Ovary (tissue), 9 donors: Measurements from ENCODE around the gene RPS17. TPM values are rescaled to one million over a fixed set of nuclear protein-coding genes. Genes with fewer than 3 reads are reported as not detected.

Experiments used
- DNase-seq, 5 donors: peaks; one replicate each; pipeline ENCODE4 v3.0.0-alpha.2; 2019 to 2020
- H3K27ac ChIP-seq, 2 donors: fragments of 200-600 bp; one replicate each; pipeline versions ENCODE4 v1.5.1 to v1.8.0; 2019 to 2022
- H3K27me3 ChIP-seq: fragments of 200-600 bp; one replicate; pipeline ENCODE4 v1.8.0; 2022
- H3K36me3 ChIP-seq: fragments of 200-600 bp; sonication (generic); one replicate; pipeline ENCODE4 v1.5.1; 2019
- H3K4me1 ChIP-seq: one replicate; pipeline ENCODE4 v1.8.1; 2013; ENCODE audit warnings: mild to moderate bottlenecking, moderate library complexity; ENCODE audit not compliant: insufficient read depth
- H3K4me3 ChIP-seq: fragments of 200-600 bp; sonication (generic); one replicate; pipeline ENCODE4 v1.5.1; 2017
- H3K9me3 ChIP-seq, 2 donors: fragments of 200-600 bp in 1 of 2; sonication (generic) in 1 of 2; one replicate each; pipeline versions ENCODE4 v1.5.1 to v1.8.1; 2013 to 2019; ENCODE audit warnings: mild to moderate bottlenecking in 1 of 2, moderate library complexity in 1 of 2
- CTCF ChIP-seq, 3 donors: fragments of 450-650 bp in 2 of 3; fragments of 200-600 bp in 1 of 3; IDR thresholded peaks; one replicate each; pipeline versions ENCODE4 v1.5.1 to v1.8.0; 2016 to 2022; ENCODE audit warnings: antibody characterized with exemption in 3 of 3, mild to moderate bottlenecking in 1 of 3
- EP300 ChIP-seq: sonication (generic); formaldehyde crosslinking; IDR thresholded peaks from one replicate; pipeline ENCODE4 v1.6.1; 2017; ENCODE audit warnings: antibody characterized with exemption
- POLR2A ChIP-seq: fragments of 450-650 bp; IDR thresholded peaks from one replicate; pipeline ENCODE4 v1.6.1; 2017; ENCODE audit warnings: antibody characterized with exemption, mild to moderate bottlenecking, moderate library complexity
- WGBS, 3 donors: extraction: QIAGEN DNeasy Blood & Tissue Kit in 1 of 3; methylation state at CpG; one replicate each; pipeline versions ENCODE4 v1.1.5 to v1.1.7; 2013 to 2017; 5-methylcytosine and 5-hydroxymethylcytosine counted together
- intact Hi-C, 4 donors: fragments of 100-400 bp; cut with DNase I; formaldehyde crosslinking; loops; one replicate each; pipeline versions ENCODE4 v1.11.0 to v1.15.1; 2022 to 2023
- polyA plus RNA-seq, 2 donors: library from polyadenylated mRNA; stranded (reverse); fragments of 200-250 nt in 1 of 2; fragments of 350-450 nt in 1 of 2; fragmentation: Illumina TruSeq in 1 of 2; extraction: RNeasy Lipid Tissue Mini Kit (QIAGEN cat#74804) in 1 of 2; gene quantifications; one replicate each; pipeline ENCODE4 v1.2.3, GENCODE V29; 2013 to 2014
- total RNA-seq, 7 donors: library from RNA; depleted of rRNA in 2 of 7; stranded (reverse); fragments of >200 nt in 2 of 7; fragmentation: NEBNext Ultra II Directional in 3 of 7; extraction: Animal tissue kit (Norgen Biotek cat#: 25700) in 3 of 7; gene quantifications; one replicate each; pipeline versions ENCODE4 v1.1.0 to v1.2.4, GENCODE V29; 2016 to 2023
- donor health status: DM: no; HTN: no; CAD: no; lungs with moderate emphysema.
- donor health status: DM: no; HTN: no; CAD: no.
- donor health status: Bipolar disorder and iron deficiency.
- donor health status: DM: yes; HTN: yes; CAD: no.
- donor health status: DM: no; HTN: no; CAD: no.
- donor health status: DM: yes; HTN: yes; CAD: no.

RPS17 gene
- total and polyA plus RNA-seq, 9 donors, result 2,388 to 7,542 (median 3,090) TPM

- Histone ChIP-seq H3K27ac (no peak overlapping the region), H3K36me3 (no peaks in the 10 kb centered on the region), H3K27me3 (no peaks in the 10 kb centered on the region), H3K9me3 (no peaks in the 10 kb centered on the region), H3K4me3 (no peak overlapping the region), H3K4me1 (peaks cover 3% of the 10 kb centered on the region)
- WGBS, 3 donors, result 73 to 80% (median 74%) methylated on average over 3 of the region's 3 CpGs
- intact Hi-C loops, result no loop called here
- DNase-seq, result no peak
- TF ChIP-seq POLR2A (no peak), EP300 (no peak), CTCF (IDR thresholded peaks at IDR 0.05) (no peak)
Observed at GRCh38 chr15:82575335-82575734, 35.1 kb upstream of the RPS17 start.

GRCh38 chr15:82572986-82573385, 32.7 kb upstream of the RPS17 start:
- no peak for DNase-seq
- H3K27me3 ChIP-seq, result no peaks in the 10 kb centered on the region
- no peaks in the 10 kb centered on the region for H3K9me3 ChIP-seq
- no peak overlapping the region for H3K4me3 ChIP-seq
- 55 to 65% (median 62%) methylated on average over 3 of the region's 3 CpGs for WGBS, 3 donors
- intact Hi-C loops, result no loop called here
- peak overlapping the region in 1 of 2 donors; percentile 69 for H3K27ac ChIP-seq
- H3K4me1 ChIP-seq, result peaks cover 3% of the 10 kb centered on the region
- no peaks in the 10 kb centered on the region for H3K36me3 ChIP-seq
- TF ChIP-seq CTCF (IDR thresholded peaks at IDR 0.05), result no peak
- TF ChIP-seq EP300, result no peak
- no peak for TF ChIP-seq POLR2A

- Histone ChIP-seq H3K9me3 (no peaks in the 10 kb centered on the region), H3K4me3 (no peak overlapping the region), H3K36me3 (no peaks in the 10 kb centered on the region), H3K4me1 (peaks cover 3% of the 10 kb centered on the region), H3K27me3 (no peaks in the 10 kb centered on the region), H3K27ac (peak overlapping the region in 1 of 2 donors; percentile 69)
- intact Hi-C loops, result no loop called here
- whole genome bisulfite sequencing, 3 donors, result 38 to 54% (median 52%) methylated on average over 5 of the region's 5 CpGs
- peak in 3 of 5 donors; percentile 11 to 32 (median 20) for DNase-seq
- no peak for TF ChIP-seq EP300
- no peak for TF ChIP-seq POLR2A
- TF ChIP-seq CTCF (IDR thresholded peaks at IDR 0.05), result no peak
Observed at GRCh38 chr15:82572311-82572710, 32.1 kb upstream of the RPS17 start.

- peak overlapping the region; percentile 39 for H3K4me3 ChIP-seq
- H3K27ac ChIP-seq, result peak overlapping the region in 1 of 2 donors; percentile 69
- peak; percentile 71 to 76 (median 74) for DNase-seq
- no peaks in the 10 kb centered on the region for H3K9me3 ChIP-seq
- no peaks in the 10 kb centered on the region for H3K36me3 ChIP-seq
- intact Hi-C loops, result no loop called here
- H3K4me1 ChIP-seq, result peaks cover 3% of the 10 kb centered on the region
- no peaks in the 10 kb centered on the region for H3K27me3 ChIP-seq
- WGBS, 3 donors, result 0 to 2% (median 0%) methylated on average over 14 to 17 of the region's 17 CpGs
- TF ChIP-seq EP300, result no peak
- peak; percentile 22 for TF ChIP-seq POLR2A
Observed at GRCh38 chr15:82571722-82572222, 31.5 kb upstream of the RPS17 start.

GRCh38 chr15:82570721-82571508, 30.7 kb upstream of the RPS17 start:
- WGBS, 3 donors, result 33 to 44% (median 44%) methylated on average over 7 of the region's 7 CpGs
- TF ChIP-seq POLR2A (no peak), EP300 (no peak), CTCF (IDR thresholded peaks at IDR 0.05) (no peak)
- Histone ChIP-seq H3K4me1 (peaks cover 3% of the 10 kb centered on the region), H3K36me3 (no peaks in the 10 kb centered on the region), H3K27me3 (no peaks in the 10 kb centered on the region), H3K27ac (peak overlapping the region in 1 of 2 donors; percentile 69), H3K4me3 (peak overlapping the region; percentile 39), H3K9me3 (no peaks in the 10 kb centered on the region)
- intact Hi-C loops, result no loop called here
- DNase-seq, result peak in 2 of 5 donors; percentile 12 to 37
